HuH-7.5 (cell line): ENCODE results near the gene RALGDS.
A peak's percentile ranks its signal among the peaks of the same experiment; 100 is the strongest.
"Not testable (repeated sequence)": the region's sequence is repeated elsewhere in the genome, so short reads cannot be mapped to it uniquely, and the experiment has no call there.

Experiments
- DNase-seq: peaks from one replicate; pipeline ENCODE4 v3.0.0; 2011; ENCODE audit warnings: low spot score

RALGDS gene

DNA sequence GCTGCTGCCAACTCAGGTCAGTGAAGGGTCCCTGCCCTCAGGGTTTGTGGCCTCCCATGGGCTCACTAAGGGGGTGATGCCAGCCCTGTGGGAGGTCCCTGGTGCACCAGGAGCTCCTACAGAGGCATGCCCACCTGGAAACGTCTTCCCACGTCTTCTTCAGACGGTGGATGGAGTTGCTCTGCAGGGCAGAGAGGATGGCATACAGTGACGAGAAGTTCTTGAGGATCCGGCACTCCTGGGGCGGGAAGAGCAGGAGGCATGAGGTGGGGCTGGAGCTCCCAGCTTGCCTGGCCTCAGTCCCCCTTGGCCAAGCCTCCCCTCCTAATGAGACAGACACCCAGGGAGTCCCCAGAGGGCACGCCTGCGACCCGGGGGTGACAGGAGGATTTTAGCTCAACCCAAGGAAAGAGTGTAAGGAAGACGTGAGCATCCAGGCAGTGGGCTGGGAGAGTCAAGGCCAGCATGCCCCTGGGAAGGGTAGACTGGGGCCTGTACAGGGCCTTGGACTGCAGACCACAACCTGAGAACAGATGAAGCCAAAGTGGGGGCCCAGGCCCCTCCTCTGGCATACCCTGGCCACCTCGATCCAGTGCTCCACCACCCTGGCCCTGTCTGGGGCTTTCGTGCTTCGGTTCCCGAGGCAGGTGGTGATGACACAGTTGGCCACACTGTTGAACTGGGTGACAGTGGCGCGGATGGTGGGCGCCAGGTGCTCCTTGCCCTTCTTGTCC is 14.4 kb downstream of the RALGDS start:
- DNase-seq, result no peak

DNA sequence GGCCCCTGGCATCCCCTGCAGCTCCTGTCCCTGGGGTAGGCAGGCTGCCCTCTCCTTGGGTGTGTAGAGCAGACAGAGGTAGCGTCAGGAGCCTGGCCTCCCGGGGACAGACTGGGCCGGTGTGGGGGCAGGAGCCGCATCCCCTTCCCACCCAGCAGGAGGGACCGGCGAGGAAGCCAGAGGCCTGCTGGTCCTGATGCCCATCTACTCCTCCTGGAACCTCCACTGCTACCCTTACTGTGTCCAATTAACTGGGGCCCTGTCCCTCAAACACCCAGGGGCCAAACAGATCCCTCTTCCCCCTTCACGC is 15.6 kb downstream of the RALGDS start:
- DNase-seq, result no peak

DNA sequence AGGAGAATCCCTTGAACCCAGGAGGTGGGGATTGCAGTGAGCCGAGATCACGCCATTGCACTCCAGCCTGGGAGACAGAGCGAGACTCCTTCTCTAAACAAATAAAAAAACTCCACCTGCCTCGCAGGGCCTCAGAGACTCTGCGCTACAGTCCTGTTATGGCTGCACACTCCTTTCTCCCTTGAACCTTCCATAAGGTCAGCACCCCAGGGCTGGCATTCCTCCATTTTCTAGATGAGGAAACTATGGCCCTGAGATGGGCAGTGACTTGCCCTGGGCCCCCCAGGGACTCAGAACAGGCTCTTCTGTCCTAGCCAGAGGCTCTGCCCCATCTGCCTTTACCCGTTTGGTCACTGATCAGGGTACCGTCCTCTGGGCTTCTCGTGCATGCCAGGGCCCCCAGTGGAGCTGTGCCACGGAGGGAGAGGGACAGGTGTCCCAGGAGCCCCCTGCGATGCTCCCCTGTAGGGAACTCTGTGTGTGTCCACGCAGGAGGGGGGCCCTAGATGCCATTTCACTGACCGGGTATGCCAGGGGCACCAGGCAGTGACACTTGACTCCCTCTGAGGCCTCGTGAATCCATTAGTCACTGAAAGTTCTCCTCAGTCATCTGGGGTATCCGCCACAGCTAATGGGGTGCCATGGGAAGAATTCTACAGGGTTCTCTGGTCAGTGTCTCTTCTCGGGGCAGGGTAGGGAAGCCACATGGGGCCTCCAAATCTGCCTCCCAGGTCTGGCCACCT is 16.2 kb downstream of the RALGDS start:
- DNase-seq, result no peak

DNA sequence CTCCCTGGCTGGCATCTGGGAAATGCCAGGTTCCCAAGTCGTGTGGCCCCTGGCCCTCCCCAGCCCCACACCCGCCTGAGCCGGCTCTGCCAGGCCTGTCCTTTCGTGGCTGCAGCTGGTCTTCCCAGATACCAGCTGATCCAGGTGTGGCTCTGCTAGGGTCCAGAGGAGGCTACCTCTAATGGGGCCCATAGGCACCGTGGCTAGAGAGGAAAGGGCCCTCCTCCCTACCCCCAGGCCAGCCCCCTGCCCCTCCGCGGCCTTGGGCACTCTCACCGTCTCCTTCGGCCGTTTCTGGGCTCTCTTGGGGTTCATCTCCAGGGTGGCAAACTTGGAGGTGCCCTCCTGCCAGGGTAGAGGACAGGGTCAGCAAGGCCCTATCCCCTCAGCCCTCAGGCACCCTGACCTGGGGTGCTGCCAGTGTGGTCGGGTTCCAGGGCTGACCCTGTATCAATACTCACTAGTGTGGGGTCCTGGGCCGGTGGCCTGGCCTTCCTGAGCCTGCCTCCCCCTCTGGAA is 17.0 kb downstream of the RALGDS start:
- DNase-seq, result no peak

DNA sequence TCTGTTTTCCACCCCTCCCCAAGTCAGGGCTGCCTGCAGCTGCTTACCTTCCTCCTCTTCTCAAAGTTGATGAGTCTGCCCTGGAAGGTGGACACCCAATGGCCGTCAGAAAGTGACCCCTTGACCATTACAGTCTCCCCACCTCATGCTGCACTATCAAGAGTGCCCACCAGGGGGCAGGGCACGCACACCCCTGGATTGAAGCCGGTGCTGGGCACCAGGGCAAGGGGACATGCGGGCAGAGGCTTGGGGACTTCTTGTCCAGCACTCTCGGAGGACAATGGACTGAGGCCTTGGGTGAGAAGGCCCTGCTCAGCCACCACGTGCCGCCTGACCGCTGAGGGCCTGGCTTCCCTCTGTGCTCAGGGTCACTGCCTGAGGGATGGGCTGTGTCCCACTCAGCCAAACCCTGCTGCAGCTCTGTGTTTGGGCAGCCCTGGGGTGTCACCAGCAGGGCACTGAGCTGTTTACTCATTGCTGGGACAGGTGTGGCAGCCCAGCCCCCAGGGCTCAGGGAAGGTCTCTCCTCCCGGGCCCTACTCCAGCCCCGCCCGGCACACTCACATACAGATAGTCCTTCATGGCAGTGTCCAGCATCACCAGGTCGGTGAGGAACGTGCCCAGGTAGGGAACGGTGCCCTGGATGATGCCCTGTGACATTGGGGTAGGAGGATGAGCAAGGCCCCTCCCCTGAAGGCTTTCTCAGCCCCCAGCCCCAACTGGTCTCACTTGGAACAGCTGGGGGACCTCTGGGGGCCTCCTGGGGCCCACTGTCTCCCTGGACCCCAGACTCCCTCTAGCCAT is 17.7 kb downstream of the RALGDS start:
- DNase-seq, result peak; percentile 88

DNA sequence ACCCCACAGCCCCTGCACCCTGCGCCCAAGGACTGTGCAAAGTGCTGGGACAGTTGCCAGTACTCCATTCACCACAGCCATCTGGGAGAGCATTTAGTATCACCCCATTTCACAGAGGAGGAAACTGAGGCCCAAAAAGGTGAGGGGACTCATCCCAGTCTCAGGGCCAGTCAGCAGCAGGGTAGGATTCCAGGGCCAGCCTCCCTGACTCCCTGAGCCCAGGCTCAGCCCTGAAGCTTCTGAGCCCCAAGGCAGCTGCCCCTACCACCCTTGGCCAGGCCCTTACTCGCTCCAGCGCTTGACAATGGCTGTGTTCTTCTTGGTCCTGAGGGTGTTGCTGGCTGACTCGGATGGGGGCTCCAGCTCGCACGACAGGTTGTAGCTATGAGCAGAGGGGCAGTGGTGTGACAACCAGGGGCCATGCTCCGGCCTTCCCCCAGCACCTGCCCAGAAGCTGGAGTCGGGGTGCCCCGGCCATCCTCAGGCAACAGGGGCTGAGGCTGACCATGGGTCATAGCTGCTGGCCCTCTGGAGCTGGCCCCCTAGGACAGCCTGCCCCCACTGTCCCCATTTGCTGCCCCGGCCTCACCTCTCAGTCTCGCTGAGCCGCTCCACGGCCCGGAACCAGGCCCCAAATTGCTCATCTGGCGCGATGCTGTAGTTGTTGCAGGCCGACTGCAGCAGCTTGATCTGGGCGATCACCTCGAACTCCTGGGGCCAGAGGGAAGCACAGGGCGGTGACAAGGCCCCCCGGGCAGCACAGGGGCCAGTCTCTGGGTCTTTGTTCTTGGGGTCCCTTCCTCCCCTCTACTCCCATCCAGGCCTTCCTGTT is 18.6 kb downstream of the RALGDS start:
- no peak for DNase-seq

DNA sequence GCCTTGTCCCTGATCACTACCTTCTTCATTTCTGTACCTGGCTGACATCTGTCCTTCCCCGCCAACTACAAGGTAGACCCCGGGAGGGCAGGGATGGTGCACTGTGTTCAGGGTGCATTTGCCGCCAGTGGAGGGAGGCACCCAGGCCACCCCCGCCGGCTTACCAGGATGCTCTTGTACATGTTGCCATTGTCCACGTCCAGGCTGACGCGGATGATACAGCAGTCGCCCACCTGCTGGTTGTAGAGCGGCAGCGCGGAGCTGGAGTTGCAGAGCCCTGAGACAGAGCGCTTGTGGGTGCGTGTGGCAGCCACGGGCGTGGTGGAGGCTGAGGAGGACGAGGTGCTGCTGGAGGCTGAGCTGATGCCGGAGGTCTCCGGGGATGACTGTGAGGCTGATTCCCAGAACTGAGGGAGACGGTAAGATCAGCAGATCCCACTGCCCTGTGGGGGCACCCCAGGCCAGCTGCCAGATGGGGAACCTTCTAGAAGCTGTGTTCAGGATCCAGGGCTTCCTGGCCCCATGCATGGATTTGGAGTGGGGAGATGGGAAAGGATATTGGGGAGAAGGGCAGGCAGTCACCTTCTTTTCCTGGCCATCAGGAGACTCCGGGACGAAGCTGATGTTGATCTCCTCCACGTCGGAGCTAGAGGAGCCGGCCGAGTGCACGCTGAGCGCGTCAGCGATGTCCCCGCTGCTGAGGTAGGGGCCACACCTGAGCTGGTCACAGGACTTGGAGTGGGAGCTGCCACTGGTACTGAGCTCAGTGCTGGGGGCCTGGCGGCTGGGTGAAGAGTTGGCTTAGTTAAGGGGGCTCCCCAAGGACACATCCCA is 19.5 kb downstream of the RALGDS start:
- DNase-seq, result no peak

DNA sequence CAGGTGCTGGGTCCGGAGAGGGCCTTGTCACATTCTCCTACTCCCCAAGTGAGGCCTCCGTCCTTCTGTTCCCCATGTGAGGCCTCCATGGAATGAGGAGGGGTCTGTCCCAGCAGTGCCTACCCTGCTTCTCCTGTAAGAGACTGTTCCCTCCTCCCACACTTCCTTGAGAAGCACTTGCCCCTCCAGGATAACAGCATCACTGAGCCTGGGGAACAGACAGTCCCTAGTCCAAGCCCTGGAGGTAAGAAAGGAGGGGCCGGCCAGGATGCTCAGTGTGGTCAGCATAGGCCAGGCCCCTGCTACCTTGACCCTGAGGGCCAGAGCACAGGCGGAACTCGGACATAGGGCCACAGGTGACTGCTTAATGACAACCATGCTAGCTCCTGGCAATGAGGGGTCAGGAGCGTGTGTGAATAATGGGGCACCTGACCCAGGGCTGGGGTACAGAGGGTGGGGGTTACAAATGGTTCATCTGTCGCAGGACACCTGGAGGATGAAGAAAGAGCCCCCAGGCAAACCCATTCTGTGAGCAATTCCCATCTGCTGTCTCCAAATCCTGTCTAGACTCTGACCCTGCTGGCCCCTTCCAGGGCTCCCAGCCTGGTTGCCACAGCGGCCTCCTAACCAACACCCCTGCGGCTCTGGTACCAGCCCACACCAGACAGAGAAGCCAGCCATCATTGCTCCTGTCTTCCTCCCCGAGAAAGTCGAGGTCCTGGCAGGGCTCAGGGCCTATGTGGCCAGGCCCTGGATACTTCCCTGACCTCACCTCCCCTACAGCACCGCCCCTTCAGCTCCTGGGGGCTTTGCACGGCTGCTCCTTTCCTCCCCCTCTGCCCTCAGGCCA is 20.3 kb downstream of the RALGDS start:
- no peak for DNase-seq

DNA sequence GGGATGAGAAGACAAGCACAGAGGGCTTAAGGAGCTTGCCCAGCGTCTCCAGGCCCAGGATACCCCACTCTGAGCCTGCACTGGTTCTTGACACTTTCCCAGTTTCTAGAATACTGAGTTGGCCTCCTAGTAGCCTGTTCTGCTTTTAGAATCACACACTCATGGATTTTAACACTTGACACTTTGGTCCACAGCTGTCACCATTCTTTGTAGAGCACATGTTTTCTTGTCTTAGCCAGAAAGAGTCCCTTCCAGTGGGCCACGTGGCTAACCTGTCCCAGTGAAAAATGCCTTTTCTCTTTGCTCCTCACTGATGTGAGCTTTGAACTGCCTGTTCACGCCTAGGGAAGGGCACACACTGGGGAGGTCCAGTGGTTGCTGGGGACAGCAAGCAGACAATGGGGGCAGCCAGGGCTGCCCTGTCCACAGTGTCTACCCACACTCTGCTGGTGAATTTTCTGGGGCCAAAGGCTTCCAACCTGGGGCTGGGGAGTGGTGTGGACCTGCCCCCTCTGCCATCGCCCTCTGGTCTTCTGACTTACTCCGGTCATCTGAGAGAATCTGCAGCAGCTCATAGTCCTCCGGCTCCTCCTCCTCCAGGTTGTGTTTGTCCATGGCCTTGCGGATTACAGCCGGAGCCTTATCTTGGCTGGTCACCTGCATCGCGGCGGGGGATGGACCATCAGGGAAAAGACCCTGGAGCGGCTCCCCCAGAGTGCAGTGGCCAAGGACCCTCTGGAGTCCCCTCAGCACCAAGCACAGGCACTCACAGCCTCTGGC is 21.1 kb downstream of the RALGDS start:
- no peak for DNase-seq

DNA sequence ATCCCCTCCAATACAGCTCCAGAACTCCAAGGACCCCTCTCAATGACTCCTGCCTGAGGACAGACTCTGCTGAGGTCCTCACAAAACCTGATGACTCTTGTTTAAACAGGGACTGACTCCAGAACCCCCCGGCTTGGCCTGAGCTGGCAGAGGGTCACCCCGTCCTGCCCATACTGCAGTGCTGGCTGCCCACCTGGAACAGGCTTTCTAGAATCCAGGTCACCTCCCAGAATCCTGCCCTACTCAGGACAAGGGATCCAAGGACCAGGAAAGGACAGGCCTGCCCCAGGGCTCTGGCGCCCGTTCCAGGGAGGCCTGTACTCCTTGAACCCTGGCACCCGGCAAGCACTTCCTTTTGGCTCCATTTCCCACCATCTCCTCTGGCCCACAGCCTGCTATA is 22.2 kb downstream of the RALGDS start:
- no peak for DNase-seq

DNA sequence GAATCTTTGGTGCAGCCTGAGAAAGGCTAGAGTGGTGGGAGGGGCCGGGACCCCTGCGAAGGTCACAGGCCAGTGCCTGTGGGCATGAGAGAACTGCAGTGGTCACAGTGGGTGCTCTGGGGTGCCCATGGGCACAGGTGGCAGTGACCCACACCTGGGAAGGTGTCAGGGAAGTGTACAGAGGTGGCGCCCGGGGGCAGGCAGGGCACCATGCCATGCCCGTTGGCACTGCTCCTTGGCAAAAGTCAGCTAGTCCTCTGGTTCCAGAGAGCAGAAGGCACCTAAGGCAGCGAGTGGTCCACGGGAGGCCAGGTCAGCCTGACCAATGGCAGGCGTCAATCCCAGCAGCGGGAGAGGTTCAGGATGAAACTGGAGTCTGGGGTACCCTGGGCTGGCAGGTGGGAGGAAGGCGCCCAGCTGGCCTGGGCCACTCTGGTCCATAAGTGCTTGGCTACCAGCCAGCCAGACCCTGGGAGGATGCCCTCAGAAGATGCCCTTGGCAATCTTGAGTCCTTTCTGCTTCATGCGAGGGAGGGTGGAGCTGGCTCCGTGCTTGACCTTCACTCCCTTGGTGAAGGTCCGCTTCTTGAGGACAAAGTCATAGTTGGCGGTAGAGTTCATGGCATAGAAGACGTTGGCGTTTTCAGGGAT is 22.8 kb downstream of the RALGDS start:
- DNase-seq, result no peak

DNA sequence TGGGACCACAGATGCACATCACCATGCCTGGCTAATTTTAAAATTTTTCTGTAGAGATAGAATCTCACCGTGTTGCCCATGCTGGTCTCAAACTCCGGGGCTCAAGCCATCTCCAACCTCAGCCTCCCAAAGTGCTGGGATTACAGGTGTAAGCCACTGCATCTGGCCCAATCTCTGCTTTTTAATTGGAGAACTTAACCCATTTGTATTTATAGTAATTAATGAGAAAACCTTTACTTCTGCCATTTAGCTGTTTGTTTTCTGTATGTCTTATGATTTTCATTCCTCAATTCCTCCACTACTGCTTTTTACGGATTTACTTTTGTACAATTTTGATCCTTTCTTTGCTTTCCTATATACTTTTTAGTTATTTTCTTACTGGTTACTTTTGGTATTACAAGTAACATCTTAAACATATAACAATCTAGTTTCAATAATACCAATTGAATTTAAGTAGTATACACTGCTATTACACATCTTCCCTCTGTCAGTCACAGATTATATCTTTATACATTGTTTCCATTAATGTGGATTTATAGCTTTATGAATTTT is 26.1 kb downstream of the RALGDS start:
- DNase-seq, result no peak

DNA sequence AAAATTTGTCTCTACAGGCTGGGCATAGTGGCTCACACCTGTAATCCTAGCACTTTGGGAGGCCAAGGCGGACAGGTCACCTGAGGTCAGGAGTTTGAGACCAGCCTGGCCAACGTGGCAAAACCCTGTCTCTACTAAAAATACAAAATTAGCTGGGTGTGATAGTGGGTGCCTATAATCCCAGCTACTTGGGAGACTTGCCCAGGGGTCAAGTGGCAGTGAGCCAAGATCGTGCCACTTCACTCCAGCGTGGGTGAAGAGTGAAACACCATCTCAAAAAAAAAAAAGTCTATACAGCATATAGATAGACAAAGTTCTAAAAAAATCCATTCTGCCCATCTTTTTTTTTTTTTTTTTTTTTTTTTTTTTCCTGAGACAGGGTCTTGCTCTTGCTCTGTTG is 26.7 kb downstream of the RALGDS start:
- not testable (repeated sequence) for DNase-seq

DNA sequence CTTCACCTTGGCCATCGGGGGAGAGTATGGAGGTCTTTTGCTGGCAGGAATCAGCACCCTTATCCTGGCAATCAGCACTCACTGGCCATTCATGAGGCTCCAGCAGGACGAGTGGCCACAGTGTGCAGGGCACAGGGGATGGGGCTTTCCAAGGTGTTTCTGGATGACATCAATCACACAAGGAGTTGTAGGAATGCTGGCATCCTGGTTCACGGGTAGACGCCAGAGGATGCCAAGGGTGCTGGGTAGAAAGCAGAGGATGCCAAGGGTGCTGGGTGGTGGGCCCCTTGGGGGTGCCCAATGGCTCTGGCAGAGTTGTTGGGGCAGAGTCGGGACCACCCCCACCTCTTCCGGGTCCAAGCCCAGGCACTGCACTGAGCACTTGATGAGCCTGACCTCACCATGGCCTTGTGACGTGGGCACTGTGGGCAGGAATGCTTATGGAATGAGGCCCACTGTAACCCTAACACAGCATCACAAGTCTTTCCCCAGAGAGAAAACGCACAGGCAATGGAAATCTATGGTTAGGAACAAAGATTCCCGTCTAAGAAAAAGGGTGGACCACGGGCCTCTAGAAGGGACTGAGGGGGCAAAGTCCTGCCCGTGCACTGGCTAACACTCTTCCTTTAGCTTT is 30.2 kb downstream of the RALGDS start:
- no peak for DNase-seq

DNA sequence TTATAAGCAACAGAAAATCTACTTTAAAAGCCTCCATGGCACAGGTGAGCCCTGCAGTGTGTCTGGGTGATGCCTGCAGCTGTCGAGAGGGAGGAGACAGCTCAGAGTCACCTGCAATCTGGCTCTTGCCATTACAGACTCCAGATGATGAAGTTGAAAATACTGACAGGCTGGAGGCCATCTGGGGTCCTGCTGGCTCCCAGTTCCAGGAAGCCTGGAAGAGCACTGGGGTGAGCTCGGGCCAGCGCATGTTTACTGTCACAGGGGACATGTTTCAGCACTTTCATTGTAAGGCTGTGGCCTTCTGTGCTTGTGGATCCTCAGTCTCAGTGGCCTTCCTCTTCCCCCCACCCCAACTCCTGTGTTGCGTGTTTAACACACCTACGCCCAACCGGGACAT is 30.9 kb downstream of the RALGDS start:
- DNase-seq, result no peak

DNA sequence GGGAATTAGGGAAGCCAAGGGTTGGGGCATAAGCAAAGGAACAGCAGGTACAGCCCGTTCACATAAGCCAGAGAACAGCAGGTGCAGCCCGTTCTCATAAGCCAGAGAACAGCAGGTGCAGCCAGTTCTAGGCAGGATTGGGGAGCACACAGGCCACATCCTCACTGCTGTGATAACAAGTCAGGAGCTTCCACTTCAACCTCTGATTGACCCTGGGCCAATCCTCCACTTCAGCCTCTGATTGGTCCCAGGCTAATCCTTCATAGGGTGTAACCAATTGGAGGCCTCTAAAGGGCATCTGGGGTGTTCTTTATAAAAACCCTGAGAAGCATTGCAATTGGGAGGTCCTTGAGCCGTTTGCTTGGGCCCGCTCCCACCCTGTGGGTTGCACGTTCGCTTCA is 31.8 kb downstream of the RALGDS start:
- no peak for DNase-seq

DNA sequence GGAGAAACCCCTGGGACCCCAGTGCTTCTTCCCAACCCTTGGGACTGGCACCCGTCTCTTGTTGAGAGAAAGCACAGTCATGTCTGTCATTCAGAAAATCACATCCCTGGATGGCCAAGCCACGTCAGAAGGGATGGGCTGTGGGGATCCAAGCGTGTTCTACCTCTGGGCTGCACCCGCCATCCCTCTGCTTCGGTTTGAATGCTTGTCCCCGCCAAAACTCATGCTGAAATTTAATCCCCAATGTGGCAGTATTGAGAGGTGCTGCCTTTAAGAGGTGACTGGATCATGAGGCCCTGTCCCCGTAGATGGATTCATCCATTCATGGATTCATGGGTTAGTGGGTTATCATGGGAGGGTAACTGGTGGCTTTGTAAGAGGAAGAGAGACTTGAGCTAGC is 32.3 kb downstream of the RALGDS start:
- DNase-seq, result no peak

DNA sequence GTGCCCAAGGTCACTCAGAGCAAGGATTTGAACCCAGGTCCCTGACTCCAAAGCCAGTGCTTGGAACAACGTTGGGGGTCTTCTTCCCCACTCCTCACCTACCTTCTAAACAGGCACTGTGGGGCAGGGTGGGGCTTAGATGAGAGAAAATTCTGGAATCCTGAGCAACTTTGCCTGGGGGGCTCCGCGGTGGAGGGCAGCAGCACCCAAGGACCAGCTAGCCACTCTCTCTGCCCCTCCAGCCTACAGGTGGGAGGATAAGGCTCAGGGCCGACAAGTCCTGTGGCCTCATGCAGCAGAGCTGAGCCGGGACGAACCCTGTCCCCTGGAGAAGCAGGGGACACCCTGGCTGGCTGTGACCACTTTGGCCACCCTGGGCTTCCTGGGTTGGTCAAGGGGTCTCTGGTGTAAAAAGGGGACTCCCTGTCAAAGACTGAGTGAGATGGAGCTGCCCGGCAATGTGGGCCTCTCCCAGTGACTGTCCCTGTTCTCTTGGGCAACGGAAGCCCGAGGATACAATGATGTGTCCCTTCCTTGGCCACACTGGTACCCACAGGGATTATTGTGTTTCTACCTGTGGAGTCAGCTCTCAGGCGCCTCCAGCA is 32.8 kb downstream of the RALGDS start:
- DNase-seq, result no peak
